Measurements from ENCODE around the gene CDCP1. TPM values are rescaled to one million over a fixed set of nuclear protein-coding genes. Genes with fewer than 3 reads are reported as not detected.
"Not testable (repeated sequence)": the region's sequence is repeated elsewhere in the genome, so short reads cannot be mapped to it uniquely, and the experiment has no call there.

CDCP1 gene
- total RNA-seq, 4 donors from 2014 or later: 1.2 to 6.4 (median 2.1) TPM

DNA sequence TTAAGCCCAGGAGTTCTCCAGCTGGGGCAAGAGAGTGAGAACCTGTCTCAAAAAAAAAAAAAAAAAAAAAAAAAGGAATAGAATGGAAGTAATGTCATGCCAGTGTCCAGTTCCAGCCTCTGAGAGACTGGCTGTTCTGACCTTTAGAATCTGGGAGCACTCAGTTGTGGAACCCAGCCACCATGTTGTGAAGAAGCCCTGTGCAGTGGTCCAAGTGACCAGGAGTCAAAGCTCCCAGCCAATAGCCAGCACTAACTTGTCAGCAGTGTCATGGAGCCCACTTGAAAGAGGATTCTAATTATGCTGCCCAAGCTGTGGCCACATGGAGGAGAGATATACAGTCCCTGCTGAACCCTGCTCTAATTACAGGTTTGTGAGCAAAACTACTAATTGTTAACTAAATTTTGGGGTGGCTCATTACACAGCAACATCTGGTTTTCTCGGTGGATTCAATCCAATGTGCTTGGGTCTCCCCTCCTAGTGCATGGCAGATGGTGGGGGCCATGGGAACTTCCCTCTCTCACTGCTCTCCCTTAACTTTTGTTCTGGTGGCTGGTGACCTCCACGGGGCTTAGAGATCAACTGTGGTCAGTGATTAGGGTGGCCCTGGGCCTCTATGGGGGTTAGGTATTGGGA, 64.6 kb downstream of the CDCP1 start:
- no peak for DNase-seq (ENCODE audit: extremely low spot score)
- TF ChIP-seq CTCF (IDR thresholded peaks at IDR 0.05): no peak
- TF ChIP-seq POLR2A (IDR thresholded peaks at IDR 0.05; ENCODE audit: low read depth): no peak
- no peak for TF ChIP-seq POLR2AphosphoS5 (IDR thresholded peaks at IDR 0.05)
- no peak for TF ChIP-seq EP300 (IDR thresholded peaks at IDR 0.05)
- intact Hi-C loops (cut with DNase I): no loop called here
- Histone ChIP-seq H3K4me1 (no peaks in the 10 kb centered on the region), H3K27me3 (no peaks in the 10 kb centered on the region), H3K36me3 (no peaks in the 10 kb centered on the region), H3K4me3 (no peak overlapping the region), H3K27ac (replicated peaks in 1 of 4) (no peak overlapping the region), H3K9me3 (no peaks in the 10 kb centered on the region)
- 100% methylated on average over 2 of the region's 2 CpGs for WGBS

DNA sequence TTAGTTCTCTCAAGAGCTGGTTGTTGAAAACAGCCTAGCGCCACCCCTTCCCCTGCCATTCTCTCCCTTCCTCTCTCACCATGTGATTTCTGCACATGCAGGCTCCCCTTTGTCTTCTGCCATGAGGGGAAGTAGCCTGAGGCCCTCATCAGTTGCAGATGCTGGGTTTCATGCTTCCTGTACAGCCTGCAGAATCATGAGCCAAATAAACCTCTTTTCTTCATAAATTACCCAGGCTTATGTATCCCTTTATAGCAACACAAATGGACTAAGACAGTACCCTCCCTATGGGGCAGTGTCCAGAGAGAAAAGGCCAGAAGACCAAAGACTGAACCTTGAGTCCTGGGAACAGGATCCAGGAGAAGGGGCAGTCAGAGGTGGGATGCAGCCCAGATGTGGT, 65.4 kb downstream of the CDCP1 start:
- Histone ChIP-seq H3K4me3 (no peak overlapping the region), H3K27me3 (no peaks in the 10 kb centered on the region), H3K36me3 (no peaks in the 10 kb centered on the region), H3K27ac (replicated peaks in 1 of 4) (no peak overlapping the region), H3K4me1 (no peaks in the 10 kb centered on the region), H3K9me3 (no peaks in the 10 kb centered on the region)
- no peak for DNase-seq (ENCODE audit: extremely low spot score)
- WGBS: 85% methylated on average over 1 of the region's 1 CpG
- intact Hi-C loops (cut with DNase I): no loop called here
- no peak for TF ChIP-seq CTCF (IDR thresholded peaks at IDR 0.05)
- no peak for TF ChIP-seq POLR2AphosphoS5 (IDR thresholded peaks at IDR 0.05)
- no peak for TF ChIP-seq EP300 (IDR thresholded peaks at IDR 0.05)
- TF ChIP-seq POLR2A (IDR thresholded peaks at IDR 0.05; ENCODE audit: low read depth): no peak

DNA sequence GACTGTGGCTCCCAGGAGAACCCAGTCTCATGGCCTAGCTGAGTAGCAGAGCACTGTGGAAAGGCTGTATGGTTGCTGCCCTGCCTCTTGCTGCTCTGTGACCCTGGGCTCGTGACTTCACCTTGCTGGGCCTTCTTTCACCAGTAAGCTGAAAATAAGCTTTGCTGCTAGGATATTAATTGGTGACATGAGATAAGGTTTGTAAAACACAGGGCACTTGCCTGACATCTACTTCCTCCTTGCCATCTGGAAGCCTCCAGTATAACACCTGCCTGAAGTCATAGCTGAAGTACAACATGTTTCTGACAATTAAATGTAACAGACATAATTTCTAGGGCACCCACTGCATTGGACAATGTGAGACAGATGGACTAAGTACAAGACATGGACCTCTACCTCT, 66.5 kb downstream of the CDCP1 start:
- TF ChIP-seq EP300 (IDR thresholded peaks at IDR 0.05): no peak
- no peak for TF ChIP-seq POLR2AphosphoS5 (IDR thresholded peaks at IDR 0.05)
- no peak for TF ChIP-seq POLR2A (IDR thresholded peaks at IDR 0.05; ENCODE audit: low read depth)
- no peak for TF ChIP-seq CTCF (IDR thresholded peaks at IDR 0.05)
- 86% methylated on average over 1 of the region's 1 CpG for WGBS

DNA sequence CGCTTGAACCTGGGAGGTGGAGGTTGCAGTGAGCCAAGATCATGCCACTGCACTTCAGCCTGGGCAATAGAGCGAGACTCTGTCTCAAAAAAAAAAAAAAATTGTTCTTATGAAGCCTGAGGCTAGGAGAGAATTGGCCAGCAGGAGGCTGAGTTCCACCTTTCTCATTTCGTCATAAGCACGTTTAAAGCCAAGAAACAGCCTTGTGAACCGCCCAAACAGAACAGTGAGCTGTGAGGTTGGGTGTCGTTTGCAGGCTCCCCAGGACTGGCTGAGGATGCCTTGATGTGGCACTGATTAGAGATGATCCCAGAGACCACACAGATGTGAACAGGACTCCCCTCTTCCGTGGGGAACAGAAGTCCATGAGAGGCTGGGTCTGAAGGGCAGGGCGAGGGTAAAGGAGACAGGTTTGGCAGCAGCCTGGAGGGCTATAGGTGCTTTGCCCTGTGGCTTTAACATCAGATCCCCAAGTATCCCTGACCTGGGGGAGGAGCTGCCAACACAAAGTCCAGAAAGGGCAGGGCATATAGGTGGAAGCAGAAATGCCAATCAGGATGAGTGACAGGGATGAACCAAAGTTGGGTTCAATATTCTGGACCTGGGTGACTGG, 67.2 kb downstream of the CDCP1 start:
- H3K27ac ChIP-seq (replicated peaks in 1 of 4): no peak overlapping the region
- H3K27me3 ChIP-seq: no peaks in the 10 kb centered on the region
- DNase-seq (ENCODE audit: extremely low spot score): no peak
- WGBS: 85% methylated on average over 8 of the region's 8 CpGs
- H3K4me1 ChIP-seq: no peaks in the 10 kb centered on the region
- H3K9me3 ChIP-seq: no peaks in the 10 kb centered on the region
- no peaks in the 10 kb centered on the region for H3K36me3 ChIP-seq
- H3K4me3 ChIP-seq: no peak overlapping the region
- intact Hi-C loops (cut with DNase I): no loop called here
- no peak for TF ChIP-seq CTCF (IDR thresholded peaks at IDR 0.05)

More for the DNA sequence above, 66.5 kb downstream of the CDCP1 start:
- Histone ChIP-seq H3K27ac (replicated peaks in 1 of 4) (no peak overlapping the region), H3K27me3 (no peaks in the 10 kb centered on the region), H3K9me3 (no peaks in the 10 kb centered on the region), H3K36me3 (no peaks in the 10 kb centered on the region), H3K4me3 (no peak overlapping the region), H3K4me1 (no peaks in the 10 kb centered on the region)
- DNase-seq (ENCODE audit: extremely low spot score): no peak
- intact Hi-C loops (cut with DNase I): no loop called here

DNA sequence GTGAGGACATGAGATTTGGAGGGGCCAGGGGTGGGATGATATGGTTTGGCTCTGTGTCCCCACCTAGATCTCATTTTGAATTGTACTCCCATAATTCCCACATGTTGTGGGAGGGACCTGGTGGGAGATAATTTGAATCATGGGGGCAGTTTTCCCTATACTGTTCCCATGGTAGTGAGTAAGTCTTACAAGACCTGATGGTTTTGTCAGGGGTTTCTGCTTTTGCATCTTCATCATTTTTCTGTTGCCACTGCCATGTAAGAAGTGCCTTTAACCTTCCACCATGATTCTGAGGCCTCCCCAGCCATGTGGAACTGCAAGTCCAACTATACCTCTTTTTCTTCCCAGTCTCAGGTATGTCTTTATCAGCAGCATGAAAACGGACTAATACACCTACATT, 67.9 kb downstream of the CDCP1 start:
- H3K27ac ChIP-seq (replicated peaks in 1 of 4); intact Hi-C loops (cut with DNase I); H3K9me3 ChIP-seq; H3K4me3 ChIP-seq; H3K36me3 ChIP-seq; H3K4me1 ChIP-seq; H3K27me3 ChIP-seq; DNase-seq (ENCODE audit: extremely low spot score): not testable (repeated sequence)
- 0% methylated on average over 1 of the region's 1 CpG for WGBS
